ENCODE measurements around the gene ATP10A.

The ATP10A gene

DNA sequence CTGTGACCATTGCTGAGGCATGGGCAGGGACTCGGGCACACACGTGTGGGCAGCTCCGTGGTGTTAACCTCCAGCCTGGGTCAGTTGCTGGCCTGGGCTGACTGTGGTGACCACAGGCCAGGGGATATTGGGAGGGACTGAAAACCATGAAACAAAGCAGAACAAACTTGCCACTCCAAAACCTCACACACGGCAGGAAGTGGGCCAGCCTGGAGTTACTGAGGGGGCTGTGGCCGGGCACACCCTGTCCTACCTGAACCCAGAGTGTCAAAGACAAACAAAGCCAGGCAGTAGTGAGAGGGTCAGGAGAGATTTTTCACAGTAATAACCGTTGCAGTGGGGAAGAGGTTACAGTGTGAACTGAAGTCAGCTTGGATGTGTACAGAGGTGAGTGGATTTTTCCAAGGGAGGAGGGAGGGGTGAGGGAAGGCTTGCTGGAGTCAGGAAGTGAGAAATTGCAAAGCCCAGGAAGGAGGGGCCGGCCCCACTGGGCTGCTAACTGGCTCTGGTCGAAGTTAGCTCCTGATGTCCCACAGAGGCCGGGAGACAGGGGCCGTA, 40.0 kb upstream of the ATP10A start:
- Histone ChIP-seq H3K4me2 (ENCODE audit: low read length) (no peak overlapping the region), H2AFZ (ENCODE audit: low read length) (no peak overlapping the region), H3K9me2 (ENCODE audit: low read depth, low read length) (no peaks in the 10 kb centered on the region), H3K27me3 (ENCODE audit: insufficient read depth, low read length) (no peaks in the 10 kb centered on the region), H3K9me3 (ENCODE audit: low read length) (no peaks in the 10 kb centered on the region), H3F3A (ENCODE audit: insufficient read depth, low read length) (no peaks in the 10 kb centered on the region), H3K9ac (ENCODE audit: low read length) (no peak overlapping the region), H3K36me3 (ENCODE audit: insufficient read depth, low read length) (no peaks in the 10 kb centered on the region), H3K79me2 (ENCODE audit: insufficient read depth, low read length) (no peaks in the 10 kb centered on the region), H3K4me3 (ENCODE audit: low read depth, low read length, poor library complexity, severe bottlenecking) (no peak overlapping the region), H4K20me1 (ENCODE audit: insufficient read depth, low read length) (no peaks in the 10 kb centered on the region), H3K4me1 (ENCODE audit: insufficient read depth, low read length, severe bottlenecking) (no peaks in the 10 kb centered on the region), H3K27ac (ENCODE audit: low read depth, low read length, poor library complexity, severe bottlenecking) (no peak overlapping the region)
- TF ChIP-seq, protein P1, sequence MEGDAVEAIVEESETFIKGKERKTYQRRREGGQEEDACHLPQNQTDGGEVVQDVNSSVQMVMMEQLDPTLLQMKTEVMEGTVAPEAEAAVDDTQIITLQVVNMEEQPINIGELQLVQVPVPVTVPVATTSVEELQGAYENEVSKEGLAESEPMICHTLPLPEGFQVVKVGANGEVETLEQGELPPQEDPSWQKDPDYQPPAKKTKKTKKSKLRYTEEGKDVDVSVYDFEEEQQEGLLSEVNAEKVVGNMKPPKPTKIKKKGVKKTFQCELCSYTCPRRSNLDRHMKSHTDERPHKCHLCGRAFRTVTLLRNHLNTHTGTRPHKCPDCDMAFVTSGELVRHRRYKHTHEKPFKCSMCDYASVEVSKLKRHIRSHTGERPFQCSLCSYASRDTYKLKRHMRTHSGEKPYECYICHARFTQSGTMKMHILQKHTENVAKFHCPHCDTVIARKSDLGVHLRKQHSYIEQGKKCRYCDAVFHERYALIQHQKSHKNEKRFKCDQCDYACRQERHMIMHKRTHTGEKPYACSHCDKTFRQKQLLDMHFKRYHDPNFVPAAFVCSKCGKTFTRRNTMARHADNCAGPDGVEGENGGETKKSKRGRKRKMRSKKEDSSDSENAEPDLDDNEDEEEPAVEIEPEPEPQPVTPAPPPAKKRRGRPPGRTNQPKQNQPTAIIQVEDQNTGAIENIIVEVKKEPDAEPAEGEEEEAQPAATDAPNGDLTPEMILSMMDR (IDR thresholded peaks at IDR 0.05; ENCODE audit: low read length) = no peak
- TF ChIP-seq EZH2 (IDR thresholded peaks at IDR 0.05; ENCODE audit: borderline replicate concordance, low read length) = no peak

DNA sequence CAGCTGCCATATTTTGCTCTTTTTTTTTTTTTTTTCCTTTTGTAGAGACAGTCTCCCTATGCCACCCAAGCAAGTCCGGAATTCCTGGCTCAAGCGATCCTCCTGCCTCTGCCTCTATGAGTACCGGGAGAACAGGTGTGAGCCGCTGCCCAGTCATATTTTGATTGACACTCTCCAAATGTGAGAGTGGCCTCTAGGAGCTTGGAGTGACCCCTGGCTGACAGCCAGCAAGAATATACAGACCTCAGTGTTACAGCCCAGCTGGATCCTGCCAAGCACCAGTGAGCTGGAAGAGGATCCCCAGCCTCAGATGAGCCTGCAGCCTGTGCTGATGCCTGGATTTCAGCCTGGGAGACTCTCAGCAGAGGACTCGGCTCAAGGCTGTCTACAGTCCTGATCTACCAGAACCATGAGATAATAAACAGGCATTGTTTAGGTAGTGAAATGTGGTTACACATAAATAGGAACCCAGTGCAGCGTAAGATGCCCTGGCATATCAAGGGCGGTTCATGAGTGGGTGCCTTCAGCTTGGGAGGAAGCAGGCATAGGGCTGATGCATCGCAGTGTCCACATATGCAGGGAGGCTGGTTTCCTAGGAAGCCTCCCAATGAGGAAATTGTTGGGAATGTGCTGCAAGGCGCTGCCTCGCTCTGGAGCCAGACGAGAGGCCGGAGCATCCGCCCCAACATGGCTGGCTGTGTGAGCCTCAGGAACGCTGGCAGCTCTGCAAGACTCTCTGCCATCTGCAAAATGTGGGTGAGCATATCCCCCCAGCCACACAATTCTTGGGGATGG, 38.9 kb upstream of the ATP10A start:
- no peaks in the 10 kb centered on the region for H3F3A ChIP-seq (ENCODE audit: insufficient read depth, low read length)
- H3K4me1 ChIP-seq (ENCODE audit: insufficient read depth, low read length, severe bottlenecking) = no peaks in the 10 kb centered on the region
- H3K9me2 ChIP-seq (ENCODE audit: low read depth, low read length) = no peaks in the 10 kb centered on the region
- TF ChIP-seq, protein P1 (IDR thresholded peaks at IDR 0.05; ENCODE audit: low read length) = no peak
- no peak for TF ChIP-seq EZH2 (IDR thresholded peaks at IDR 0.05; ENCODE audit: borderline replicate concordance, low read length)
- H3K36me3 ChIP-seq (ENCODE audit: insufficient read depth, low read length) = no peaks in the 10 kb centered on the region
- H3K9me3 ChIP-seq (ENCODE audit: low read length) = no peaks in the 10 kb centered on the region
- no peak overlapping the region for H3K9ac ChIP-seq (ENCODE audit: low read length)
- H3K4me2 ChIP-seq (ENCODE audit: low read length) = no peak overlapping the region
- no peaks in the 10 kb centered on the region for H4K20me1 ChIP-seq (ENCODE audit: insufficient read depth, low read length)
- H3K79me2 ChIP-seq (ENCODE audit: insufficient read depth, low read length) = no peaks in the 10 kb centered on the region
- H3K27me3 ChIP-seq (ENCODE audit: insufficient read depth, low read length) = no peaks in the 10 kb centered on the region
- no peak overlapping the region for H3K27ac ChIP-seq (ENCODE audit: low read depth, low read length, poor library complexity, severe bottlenecking)
- H2AFZ ChIP-seq (ENCODE audit: low read length) = no peak overlapping the region
- H3K4me3 ChIP-seq (ENCODE audit: low read depth, low read length, poor library complexity, severe bottlenecking) = no peak overlapping the region

DNA sequence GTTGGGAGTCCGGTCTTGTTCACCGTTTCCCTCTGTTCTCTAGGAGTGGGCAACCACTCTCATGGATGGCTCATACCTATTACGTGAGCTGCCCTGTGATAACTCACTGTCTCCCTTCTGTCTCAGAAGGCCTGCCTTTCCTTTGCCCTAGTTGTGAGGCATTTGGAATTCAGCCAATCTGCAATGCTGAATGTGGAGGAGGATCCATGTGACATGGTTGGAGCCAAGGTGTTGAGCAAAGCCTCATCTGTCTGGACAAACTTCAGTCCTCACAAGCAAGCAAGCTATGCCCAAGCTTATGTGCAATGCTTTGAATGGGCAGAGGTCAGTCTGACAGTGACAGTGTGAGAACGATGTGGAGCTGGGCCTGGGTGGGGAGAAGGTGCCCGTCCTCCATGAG, 37.8 kb upstream of the ATP10A start:
- H3F3A ChIP-seq (ENCODE audit: insufficient read depth, low read length) = no peaks in the 10 kb centered on the region
- H4K20me1 ChIP-seq (ENCODE audit: insufficient read depth, low read length) = no peaks in the 10 kb centered on the region
- no peak overlapping the region for H2AFZ ChIP-seq (ENCODE audit: low read length)
- no peaks in the 10 kb centered on the region for H3K9me2 ChIP-seq (ENCODE audit: low read depth, low read length)
- no peaks in the 10 kb centered on the region for H3K9me3 ChIP-seq (ENCODE audit: low read length)
- H3K79me2 ChIP-seq (ENCODE audit: insufficient read depth, low read length) = no peaks in the 10 kb centered on the region
- no peaks in the 10 kb centered on the region for H3K27me3 ChIP-seq (ENCODE audit: insufficient read depth, low read length)
- no peaks in the 10 kb centered on the region for H3K4me1 ChIP-seq (ENCODE audit: insufficient read depth, low read length, severe bottlenecking)
- H3K36me3 ChIP-seq (ENCODE audit: insufficient read depth, low read length) = no peaks in the 10 kb centered on the region
- H3K9ac ChIP-seq (ENCODE audit: low read length) = no peak overlapping the region
- no peak overlapping the region for H3K27ac ChIP-seq (ENCODE audit: low read depth, low read length, poor library complexity, severe bottlenecking)
- H3K4me3 ChIP-seq (ENCODE audit: low read depth, low read length, poor library complexity, severe bottlenecking) = no peak overlapping the region
- no peak overlapping the region for H3K4me2 ChIP-seq (ENCODE audit: low read length)
- TF ChIP-seq, protein P1 (IDR thresholded peaks at IDR 0.05; ENCODE audit: low read length) = no peak
- TF ChIP-seq EZH2 (IDR thresholded peaks at IDR 0.05; ENCODE audit: borderline replicate concordance, low read length) = no peak
